HG02763 (cell line): Measurements from ENCODE around the gene B4GALNT1.
A peak's percentile ranks its signal among the peaks of the same experiment; 100 is the strongest.

Experiments
- ATAC-seq: cut with Tn5 transposase; IDR thresholded peaks from one replicate; pipeline ENCODE4 v1.9.1; 2021; ENCODE audit warnings: mild to moderate bottlenecking, moderate library complexity; ENCODE audit not compliant: unreplicated experiment

The B4GALNT1 gene

GRCh38 chr12:57609781-57610553 lies 23.0 kb downstream of the B4GALNT1 start:
- no peak for ATAC-seq

GRCh38 chr12:57609101-57609780 lies 23.8 kb downstream of the B4GALNT1 start:
- no peak for ATAC-seq

DNA sequence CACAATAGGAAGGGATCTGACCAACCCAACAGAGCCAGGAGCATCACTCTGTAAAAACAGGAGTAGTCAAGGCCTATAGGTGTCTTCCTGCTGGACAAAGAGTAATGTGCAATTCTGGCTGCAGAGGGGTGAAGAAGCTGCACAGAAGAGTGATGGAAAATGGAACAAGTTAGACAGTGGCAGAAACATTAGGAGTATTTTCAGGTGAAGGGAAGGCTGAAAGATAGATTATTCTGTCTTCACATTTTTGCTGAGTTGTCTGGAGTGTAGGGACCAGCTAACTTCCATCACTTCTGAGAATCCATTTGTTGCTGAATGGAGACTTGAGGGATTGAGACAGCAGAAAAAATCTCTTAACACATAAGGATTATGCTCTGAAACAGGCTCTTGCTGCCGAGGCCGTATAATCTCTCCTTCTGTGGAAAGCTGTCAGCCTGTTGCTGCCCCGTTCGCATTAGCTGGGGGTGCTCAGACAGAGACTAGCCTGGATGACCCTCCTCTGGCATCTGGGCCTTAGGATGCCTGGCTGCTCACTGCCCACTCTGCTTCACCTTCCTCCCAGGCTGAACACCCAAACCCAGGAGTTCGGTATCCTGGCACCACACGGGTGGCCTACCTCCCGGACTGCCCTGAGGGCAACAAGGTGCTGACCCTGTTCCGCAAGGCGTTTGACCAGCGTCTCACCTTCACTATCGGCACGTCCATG lies 24.9 kb downstream of the B4GALNT1 start:
- ATAC-seq, result no peak

GRCh38 chr12:57606821-57607220 lies 26.2 kb downstream of the B4GALNT1 start:
- no peak for ATAC-seq

- no peak for ATAC-seq
Observed at GRCh38 chr12:57606399-57606798, 26.6 kb downstream of the B4GALNT1 start.

- no peak for ATAC-seq
Observed at GRCh38 chr12:57605811-57606311, 27.1 kb downstream of the B4GALNT1 start.

DNA sequence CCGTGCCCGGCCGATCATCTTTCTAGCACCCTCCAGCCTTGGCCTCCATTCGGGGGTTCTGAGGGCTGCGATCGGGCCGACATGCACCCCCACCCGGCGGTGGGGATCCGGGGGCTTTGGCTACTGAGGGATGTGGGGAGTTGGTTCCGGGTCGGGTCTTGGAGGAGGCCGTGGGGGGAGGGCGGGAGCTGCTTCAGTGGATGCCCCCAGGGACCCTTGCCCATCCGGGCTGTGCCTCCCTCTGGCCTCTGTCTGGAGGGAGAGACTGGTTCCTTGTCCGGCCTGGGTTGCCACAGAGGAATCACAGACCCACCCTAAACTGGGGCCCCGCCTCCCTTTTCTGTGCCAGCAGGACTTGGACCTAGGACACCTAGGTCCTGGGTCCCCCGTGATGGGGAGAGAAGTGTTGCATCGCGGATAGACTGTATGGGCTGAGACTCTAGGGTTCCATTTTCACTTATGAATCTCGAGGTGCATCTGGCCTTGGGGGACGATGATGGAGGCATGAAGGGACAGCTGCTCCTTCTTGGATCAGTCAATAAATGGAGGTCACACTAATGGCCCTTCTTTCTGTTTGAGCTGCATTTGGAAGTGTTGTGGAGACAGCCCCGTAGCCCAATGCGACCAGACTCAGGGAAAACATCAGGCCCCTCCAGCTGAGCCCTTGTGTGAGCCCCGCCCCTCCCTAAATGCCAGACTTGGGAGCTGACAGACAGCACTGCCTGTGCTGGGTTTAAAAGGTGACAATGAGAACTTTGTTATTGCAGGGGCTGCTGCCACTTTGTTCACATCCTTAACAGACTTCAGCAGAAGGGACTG lies 27.8 kb downstream of the B4GALNT1 start:
- peak; percentile 7 for ATAC-seq

DNA sequence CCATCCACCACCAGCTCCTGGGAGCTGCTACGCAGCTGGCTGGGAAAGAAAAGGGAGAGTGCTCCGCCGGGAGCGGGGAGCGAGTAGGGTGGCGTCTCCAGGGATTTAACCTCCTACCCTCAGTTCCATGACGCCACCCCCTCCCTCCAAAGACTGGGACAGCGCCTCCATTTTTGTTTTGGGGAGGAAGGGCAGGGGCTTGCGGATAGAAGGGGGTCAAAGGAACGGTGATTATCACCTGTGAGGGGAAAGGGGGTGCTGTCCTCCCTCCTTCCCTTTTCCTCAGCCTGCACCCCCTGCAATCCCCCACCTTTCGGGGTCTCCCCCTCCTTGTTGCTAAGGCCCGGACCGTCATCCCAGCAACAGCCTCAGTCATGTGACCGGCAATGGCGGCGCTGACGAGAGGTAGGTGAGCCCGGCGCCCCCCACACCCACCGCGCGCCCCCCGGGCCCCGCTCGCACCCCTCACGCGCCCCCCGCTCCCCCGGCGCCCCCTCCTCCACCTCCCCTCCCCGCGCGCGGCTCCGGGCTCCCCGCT lies 28.5 kb downstream of the B4GALNT1 start, which contains the start of gene DTX3:
Gene DTX3 (plus strand): TSS at position 371 of the 538 bp plus-strand sequence. CDS start 1,694 bp downstream, outside the sequence.
- ATAC-seq, result peak; percentile 66

- no peak for ATAC-seq
Observed at GRCh38 chr12:57603815-57604453, 29.1 kb downstream of the B4GALNT1 start.

GRCh38 chr12:57603324-57603723 lies 29.7 kb downstream of the B4GALNT1 start:
- no peak for ATAC-seq

- ATAC-seq, result no peak
Observed at GRCh38 chr12:57602544-57602943, 30.5 kb downstream of the B4GALNT1 start.

- no peak for ATAC-seq
Observed at GRCh38 chr12:57600395-57600794, 32.6 kb downstream of the B4GALNT1 start.

DNA sequence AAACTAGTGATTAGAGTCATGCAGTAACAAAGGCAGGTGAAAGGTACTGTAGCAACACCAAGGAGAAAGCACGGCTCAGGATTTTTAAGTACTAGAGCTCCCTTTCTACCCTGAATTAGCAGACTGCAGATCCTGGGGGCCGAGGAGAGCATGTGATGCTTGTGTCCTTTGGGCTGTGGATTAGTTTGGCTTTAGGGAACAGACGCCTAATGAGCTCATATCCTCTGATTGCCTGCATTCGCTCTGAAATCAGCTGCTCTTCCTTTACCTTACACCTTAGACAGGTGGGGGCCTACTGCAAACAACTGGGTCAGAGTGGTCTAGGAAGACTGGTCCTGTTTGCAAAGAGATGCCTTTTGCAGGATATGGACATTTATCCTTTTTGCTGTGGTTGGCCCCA lies 39.8 kb downstream of the B4GALNT1 start:
- no peak for ATAC-seq

- no peak for ATAC-seq
Observed at GRCh38 chr12:57592551-57593165, 40.3 kb downstream of the B4GALNT1 start.

GRCh38 chr12:57591782-57592325 lies 41.1 kb downstream of the B4GALNT1 start:
- ATAC-seq, result no peak

DNA sequence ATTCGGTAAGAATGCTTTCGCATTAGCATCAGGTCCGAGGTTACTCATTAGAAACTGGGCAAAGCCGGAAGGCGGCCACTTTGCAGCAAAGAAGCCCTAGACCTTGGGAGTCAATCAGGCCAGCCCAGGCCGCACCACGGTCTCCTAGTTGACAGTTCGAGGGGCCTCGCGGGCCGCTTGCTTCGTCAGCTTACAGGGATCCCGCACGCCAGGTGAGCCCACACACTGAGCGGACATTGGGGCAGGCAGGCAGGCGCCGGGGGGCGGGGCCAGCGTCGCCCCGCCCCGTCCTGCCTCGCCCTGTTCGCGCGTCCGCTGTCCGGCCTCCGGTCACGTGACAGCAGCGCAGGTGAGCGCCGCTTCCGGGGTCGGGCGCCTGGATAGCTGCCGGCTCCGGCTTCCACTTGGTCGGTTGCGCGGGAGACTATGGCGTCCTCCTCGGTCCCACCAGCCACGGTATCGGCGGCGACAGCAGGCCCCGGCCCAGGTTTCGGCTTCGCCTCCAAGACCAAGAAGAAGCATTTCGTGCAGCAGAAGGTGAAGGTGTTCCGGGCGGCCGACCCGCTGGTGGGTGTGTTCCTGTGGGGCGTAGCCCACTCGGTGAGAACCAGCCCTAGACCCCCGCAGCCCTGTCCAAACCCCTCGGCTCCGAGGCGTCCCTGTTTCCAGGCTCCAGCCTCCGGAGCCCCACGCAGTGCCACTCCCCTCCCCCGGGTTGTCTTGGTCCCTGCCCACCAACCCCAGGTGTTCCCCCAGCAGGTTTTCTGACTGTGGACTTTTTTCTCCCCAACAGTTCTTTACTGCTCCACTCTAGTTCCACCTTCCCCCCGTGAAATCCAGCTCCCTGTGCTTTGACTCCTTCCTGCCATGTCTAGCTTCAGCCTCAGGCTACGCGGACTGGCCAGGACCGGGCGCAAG lies 41.9 kb downstream of the B4GALNT1 start, which contains the start of gene PIP4K2C:
Gene PIP4K2C (plus strand): TSS at position 329 of the 918 bp plus-strand sequence. CDS start 98 bp downstream, at position 427.
- peak; percentile 95 for ATAC-seq

- ATAC-seq, result no peak
Observed at GRCh38 chr12:57590479-57590863, 42.5 kb downstream of the B4GALNT1 start.
